ENCODE measurements around the gene ITPA. TPM values are rescaled to one million over a fixed set of nuclear protein-coding genes. Genes with fewer than 3 reads are reported as not detected.

ITPA gene
- total and polyA plus RNA-seq, 10 of the 15 experiments (the other 5 are each of a cell fraction or from before 2014, with no cell fraction given): 5.5 to 124 (median 66.3) TPM

GRCh38 chr20:3165473-3166337 lies 43.6 kb upstream of the ITPA start:
- FAIRE-seq (no peak), ATAC-seq (no peak), DNase-seq (ENCODE audit: low read depth, low spot score) (no peak)
- TF ChIP-seq ZNF217 (IDR thresholded peaks at IDR 0.05): no peak
- TF ChIP-seq MYB (IDR thresholded peaks at IDR 0.05; ENCODE audit: borderline replicate concordance, low read depth, low read length): no peak
- TF ChIP-seq RFX5 (IDR thresholded peaks at IDR 0.05; ENCODE audit: low read depth, low read length): no peak
- TF ChIP-seq SUPT20H (IDR thresholded peaks at IDR 0.05; ENCODE audit: borderline replicate concordance, control insufficient read depth, low read depth, low read length): no peak
- TF ChIP-seq PRDM15 (CRISPR knock-in tag; IDR thresholded peaks at IDR 0.05): no peak
- TF ChIP-seq POLR2AphosphoS2 (IDR thresholded peaks at IDR 0.05; ENCODE audit: low read depth, low read length): no peak
- Histone ChIP-seq H3K9me3 (replicated peaks; ENCODE audit: control insufficient read depth, insufficient read depth, low read length) (no peaks in the 10 kb centered on the region), H3K9ac (ENCODE audit: control insufficient read depth, insufficient read depth, low read length) (no peak overlapping the region), H3K36me3 (ENCODE audit: control insufficient read depth in 2 of 2, insufficient read depth in 2 of 2, low read length in 1 of 2) (no peaks in the 10 kb centered on the region), H3K27me3 (replicated peaks in 1 of 2; ENCODE audit: control insufficient read depth in 2 of 2, insufficient read depth in 2 of 2, low read length in 1 of 2) (peaks cover 1 to 3% of the 10 kb centered on the region in 2 experiments; a peak in 3 of 4 replicates), H4K20me1 (ENCODE audit: control insufficient read depth, insufficient read depth) (no peaks in the 10 kb centered on the region), H3K79me2 (ENCODE audit: control insufficient read depth, insufficient read depth, low read length) (no peaks in the 10 kb centered on the region), H3K27ac (ENCODE audit: control insufficient read depth, insufficient read depth) (no peak overlapping the region), H3K4me3 (no peak overlapping the region), H3K4me1 (ENCODE audit: control insufficient read depth, insufficient read depth, low read length) (no peaks in the 10 kb centered on the region), H3K4me2 (ENCODE audit: control insufficient read depth, insufficient read depth) (no peak overlapping the region), H2AFZ (ENCODE audit: control insufficient read depth, low read depth, low read length) (no peak overlapping the region)
- CTCF ChIA-PET: no interaction called here
- BruUV-seq (replicated peaks): no TSS peak
- RAD21 ChIA-PET (ENCODE audit: unreplicated experiment): no interaction called here
- WGBS (ENCODE audit: insufficient coverage, insufficient replicate concordance, low lambda C conversion rate, missing lambda C conversion rate): 68% methylated on average over 45 of the region's 45 CpGs
- POLR2A ChIA-PET: interaction anchor here (0.7 kb wide), 1 partner anchor 53 kb away, joined by 3 read pairs; no protein-coding TSS in a partner anchor
- SMC1A ChIA-PET (ENCODE audit: uncharacterized antibody, unreplicated experiment): no interaction called here
- intact Hi-C loops (cut with micrococcal nuclease; ENCODE audit: unreplicated experiment) (no loop called here), in situ Hi-C loops (cut with MboI) (no loop called here)
